SK-N-MC (cell line): ENCODE results near the gene CCDC194.

Source experiments
- EZH2 ChIP-seq: fragments of 200-600 bp; sonication (generic); IDR thresholded peaks from one replicate; pipeline ENCODE4 v1.6.1; 2017; ENCODE audit warnings: antibody characterized with exemption
- FOXP2 ChIP-seq: optimal IDR thresholded peaks from 2 replicates; pipeline ENCODE3; 2011; ENCODE audit warnings: mild to moderate bottlenecking, moderate library complexity; ENCODE audit not compliant: insufficient read depth; ENCODE audit errors: extremely low read length, control extremely low read depth
- POLR2AphosphoS5 ChIP-seq: IDR thresholded peaks from 2 replicates; pipeline ENCODE4 v1.6.1; 2012; ENCODE audit warnings: mild to moderate bottlenecking, low read depth, low read length, borderline replicate concordance

DNA sequence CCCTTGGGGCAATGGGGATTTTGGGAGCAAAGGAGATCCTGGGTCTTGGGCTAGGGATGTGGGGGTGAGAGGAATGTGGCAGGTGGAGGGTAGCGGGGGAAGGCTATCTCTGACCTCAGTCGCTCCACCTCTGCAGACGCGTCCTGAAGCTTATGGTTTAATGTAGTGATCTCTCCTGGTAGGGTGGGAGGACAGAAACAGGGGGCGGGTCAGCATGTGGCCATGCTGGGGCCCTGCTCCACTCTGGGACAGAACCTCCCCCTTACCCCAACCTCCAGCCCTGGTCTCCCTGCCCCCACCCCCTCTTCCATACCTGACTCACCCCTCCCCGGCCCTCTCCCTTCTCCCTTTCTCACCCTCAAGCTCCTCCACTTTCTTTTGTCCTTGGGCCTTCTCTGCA lies 10.0 kb upstream of the CCDC194 start:
- TF ChIP-seq POLR2AphosphoS5 (no peak), EZH2 (no peak), FOXP2 (no peak)
